Measurements from ENCODE around the gene UBR4.
"Not testable (repeated sequence)": the region's sequence is repeated elsewhere in the genome, so short reads cannot be mapped to it uniquely, and the experiment has no call there.

UBR4 gene

DNA sequence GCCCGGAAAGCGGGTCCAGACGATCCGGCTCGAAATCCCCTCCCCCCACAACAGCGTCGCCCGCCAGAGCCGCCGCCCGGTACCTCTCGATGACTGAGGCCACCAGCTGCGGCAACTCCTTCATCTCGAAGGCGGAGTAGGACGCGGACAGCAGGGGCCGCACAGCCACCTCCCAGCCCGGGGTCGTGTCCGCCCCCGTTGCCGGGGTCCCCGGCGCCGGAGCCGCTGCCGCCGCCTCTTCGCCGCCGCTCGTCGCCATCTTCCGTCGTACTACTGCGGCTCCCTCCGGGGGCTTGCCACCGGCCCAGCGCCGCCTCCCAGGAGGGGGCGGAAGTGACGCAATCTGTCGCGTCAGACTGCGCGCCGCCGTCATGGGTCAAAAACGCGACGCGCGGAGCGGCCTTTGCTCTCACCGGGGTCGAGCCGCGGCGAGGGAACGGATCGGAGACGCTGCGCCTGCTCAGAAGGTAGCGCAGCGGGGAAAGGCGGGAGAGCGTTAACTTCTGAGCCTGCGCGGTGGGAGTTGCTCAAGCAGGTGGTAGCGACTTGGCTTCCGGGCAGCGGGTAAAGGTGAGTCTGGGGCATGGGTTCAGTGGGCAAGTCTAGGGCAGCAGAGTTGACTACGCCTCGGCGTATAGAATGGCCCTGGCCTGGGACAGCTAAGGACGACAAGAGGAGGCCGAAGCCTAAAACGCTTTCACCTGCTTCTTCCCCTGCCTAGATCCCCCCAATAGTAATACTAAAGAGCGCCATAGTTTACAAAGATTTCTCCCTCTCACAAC lies at the start of gene UBR4:
Gene UBR4, minus strand, starts transcription at position 277 of the 782 bp plus-strand sequence. Its CDS starts 18 bp downstream, at position 259.
- peak; percentile 89 for DNase-seq

- no peak for DNase-seq
These were observed 48.3 kb upstream of the UBR4 start for GRCh38 chr1:19258353-19258752.

- no peak for DNase-seq
These were observed 47.3 kb upstream of the UBR4 start for GRCh38 chr1:19257178-19257914.

GRCh38 chr1:19256301-19256700 lies 46.2 kb upstream of the UBR4 start:
- not testable (repeated sequence) for DNase-seq

DNA sequence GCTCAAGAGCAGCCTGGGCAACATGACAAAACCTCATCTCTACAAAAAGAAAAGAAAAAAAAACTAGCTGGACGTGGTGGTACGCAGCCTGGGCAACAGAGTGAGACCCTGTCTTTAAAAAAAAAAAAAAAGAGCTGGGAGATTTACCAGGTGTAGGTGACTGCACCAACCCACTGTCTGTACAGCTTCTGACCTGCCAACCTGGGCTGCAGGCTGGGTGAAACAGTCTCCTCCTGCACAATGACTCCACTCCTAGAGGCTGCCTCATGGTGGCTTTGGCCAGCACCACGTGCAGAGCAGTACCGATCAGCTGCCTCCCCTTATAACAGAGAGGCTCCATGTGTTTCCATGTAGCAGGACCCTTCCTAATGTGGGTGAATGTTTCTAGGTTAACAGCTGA lies 45.2 kb upstream of the UBR4 start:
- no peak for DNase-seq

- no peak for DNase-seq
These were observed 44.4 kb upstream of the UBR4 start for GRCh38 chr1:19254416-19254815.

- peak; percentile 31 for DNase-seq
These were observed 41.5 kb upstream of the UBR4 start, which contains the start of the genes EMC1 and MRTO4 for GRCh38 chr1:19251305-19252196. TSS of gene EMC1 (minus strand) at chr1:19251524. CDS start at chr1:19251509, 15 bp downstream. TSS of gene MRTO4 (plus strand) at chr1:19251805. CDS start at chr1:19251836, 31 bp downstream.

DNA sequence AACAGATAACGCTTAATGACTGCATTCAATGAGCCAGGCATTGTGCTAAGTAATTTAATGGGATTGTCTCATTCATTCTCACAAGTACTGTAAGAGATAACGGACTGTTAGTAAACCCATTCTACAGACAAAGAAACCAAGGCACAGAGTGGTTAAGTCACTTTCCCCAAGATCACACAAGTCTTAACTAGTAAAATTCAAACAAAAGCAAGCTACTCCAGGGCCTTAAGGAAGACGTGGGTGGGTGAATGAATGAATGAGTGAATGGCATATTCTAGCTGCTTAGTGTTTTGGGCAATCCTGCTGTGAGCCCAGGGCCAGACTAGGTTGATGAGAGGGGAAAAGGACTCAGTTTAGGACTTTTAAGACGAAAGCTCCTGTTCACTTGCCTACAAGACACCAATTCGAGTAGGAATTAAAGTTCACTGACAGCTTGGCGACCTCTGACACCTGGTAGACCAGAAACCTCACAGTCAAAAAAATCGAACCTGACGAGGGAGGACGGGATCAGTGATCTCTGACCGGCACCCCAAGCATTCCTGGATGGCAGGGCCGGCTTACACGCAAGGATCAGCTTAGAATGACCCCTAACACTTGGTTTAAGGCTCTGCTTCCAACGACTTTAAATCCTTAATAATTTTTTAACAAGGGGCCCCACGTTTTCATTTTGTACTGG lies 40.7 kb upstream of the UBR4 start:
- DNase-seq: no peak

DNA sequence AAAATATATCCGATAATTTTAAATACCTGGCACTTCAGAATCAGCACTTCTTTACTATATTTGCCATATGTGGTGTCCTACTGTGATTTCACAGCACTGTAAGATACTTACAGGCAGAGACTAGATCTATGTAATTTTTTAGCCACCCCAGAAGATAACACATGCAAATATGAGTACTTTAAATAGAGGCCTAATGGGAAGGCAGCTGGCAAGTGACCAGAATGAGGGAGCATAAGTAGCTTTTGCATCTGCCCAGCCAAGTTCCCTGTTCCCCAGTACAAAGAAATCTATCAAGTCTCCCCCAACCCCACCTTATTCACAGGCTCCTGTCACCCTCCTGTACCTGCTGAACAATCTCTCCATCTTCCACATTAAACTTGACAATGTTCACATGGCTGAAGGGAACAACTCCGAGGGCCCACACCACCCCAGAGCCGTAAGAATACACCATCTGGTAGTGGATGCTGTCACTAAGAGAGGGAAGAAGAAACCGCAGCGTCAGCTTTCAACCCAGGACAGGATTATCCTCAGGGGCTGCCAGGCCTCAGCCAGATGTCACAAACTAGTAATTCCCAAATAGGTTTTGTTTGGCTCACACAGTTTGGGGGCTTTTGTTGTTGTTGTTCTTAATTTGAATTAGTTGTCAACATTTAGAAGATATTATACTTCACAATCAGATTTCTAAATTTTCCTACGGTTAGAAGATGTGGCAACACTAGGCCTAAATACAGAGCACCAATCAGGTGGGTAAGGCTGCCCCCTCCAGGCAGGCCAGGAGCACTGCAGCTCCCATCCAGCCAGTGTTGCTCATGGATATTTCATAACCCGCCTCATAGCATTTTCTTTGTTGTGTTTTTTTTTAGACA lies 30.8 kb upstream of the UBR4 start:
- peak; percentile 16 for DNase-seq

DNA sequence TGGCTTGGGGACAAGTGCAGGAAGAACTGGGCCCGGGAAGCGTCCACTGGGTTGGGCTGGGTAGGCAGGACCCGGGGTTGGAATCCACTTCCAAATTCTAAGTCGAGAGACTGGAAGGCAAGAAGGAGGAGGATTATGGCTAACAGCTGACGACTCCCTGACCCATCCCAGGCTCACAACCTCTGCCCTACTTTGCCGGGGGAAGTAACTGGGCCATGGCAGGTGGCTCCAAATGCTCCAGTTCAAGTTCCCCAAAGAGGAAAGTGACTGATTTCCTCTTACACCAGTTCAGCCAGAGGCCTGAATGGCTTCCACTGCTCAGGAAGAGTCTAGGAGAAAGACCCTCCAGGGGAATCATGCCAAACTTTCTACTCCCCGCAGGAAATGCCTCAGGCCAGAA lies 29.8 kb upstream of the UBR4 start:
- no peak for DNase-seq

DNA sequence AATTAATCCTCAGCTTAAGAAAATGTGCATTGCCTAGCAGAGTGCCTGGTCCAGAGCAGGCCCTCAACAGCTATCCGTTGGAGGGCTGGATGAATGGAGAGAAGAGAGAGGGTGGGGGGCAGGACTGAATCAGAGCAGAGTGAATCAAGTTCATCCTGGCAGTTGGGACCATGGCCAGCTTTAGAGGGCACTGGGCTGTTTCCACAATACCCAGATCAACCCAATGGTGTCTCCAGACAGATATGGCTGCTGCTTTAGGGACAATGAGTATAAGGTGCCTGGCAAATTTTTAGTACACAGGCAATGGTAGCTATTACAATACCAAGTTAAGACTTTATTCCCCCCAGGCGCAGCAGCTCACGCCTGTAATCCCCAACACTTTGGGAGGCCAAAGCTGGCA lies 24.2 kb upstream of the UBR4 start:
- no peak for DNase-seq

DNA sequence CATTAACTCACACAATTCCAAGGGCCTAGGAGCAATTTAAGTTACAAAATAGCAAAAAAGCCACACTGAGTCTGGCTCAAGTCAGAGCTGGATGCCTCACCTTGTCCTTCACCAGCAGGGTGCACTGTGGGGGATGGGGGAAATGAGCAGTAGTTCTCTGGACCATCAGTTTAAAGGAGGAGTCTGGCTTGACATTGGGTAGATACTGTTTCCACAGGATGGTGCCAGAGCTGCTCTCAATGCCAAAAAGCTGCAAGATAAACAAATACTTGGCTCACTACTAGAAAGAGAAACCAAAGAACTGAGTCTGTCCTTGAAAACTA lies 22.4 kb upstream of the UBR4 start:
- no peak for DNase-seq

DNA sequence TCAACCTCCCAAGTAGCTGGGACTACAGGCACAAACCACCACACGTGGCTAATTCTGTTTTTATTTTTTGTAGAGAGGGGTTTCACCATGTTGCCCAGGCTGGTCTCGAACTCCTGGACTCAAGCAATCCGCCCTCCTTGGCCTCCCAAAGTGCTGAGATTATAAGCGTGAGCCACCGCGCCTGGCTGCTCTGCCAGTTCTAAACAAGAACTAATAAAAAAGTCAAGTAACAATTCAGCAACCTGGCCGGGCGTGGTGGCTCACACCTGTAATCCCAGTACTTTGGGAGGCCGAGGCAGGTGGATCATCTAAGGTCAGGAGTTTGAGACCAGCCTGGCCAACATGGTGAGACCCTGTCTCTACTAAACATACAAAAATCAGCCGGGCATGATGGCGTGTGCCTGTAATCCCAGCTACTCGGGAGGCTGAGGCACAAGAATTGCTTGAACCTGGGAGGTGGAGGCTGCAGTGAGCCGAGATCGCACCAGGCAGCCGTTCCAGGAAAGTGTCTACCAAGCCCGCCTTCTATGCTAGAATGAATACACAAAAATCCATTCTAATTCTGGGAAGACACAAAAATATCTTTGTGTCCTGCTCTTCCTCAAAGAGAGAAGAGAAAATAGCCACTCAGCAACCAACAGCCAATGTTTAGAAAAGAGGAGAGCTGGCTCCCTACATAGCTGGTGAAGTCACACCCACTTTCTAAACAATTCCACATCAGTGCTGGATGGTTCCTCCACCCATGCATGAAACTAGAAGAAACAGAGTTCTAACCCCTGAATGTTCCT lies 21.9 kb upstream of the UBR4 start:
- DNase-seq: not testable (repeated sequence)

DNA sequence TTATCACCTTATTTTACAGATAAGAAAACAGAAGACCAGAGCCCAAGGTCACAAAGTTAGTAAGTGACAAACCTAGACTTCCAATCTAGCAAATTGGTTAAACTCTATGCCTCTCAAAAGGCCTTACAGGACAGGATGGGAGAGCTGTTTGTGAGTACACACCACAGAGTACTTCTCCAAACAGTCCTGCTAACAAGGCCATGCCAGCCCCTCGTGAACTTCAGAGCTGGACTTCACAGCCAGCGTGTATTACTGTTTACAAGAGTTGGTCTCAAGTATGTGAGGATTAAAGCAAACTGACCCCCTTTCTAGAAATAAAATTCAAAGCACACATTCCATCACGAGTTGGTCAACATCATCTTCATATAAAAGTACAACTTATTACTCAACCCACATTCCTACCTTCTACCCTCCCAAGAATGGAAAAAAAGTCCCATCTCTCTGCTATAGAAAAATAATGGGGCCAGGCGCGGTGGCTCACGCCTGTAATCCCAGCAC lies 19.8 kb upstream of the UBR4 start:
- no peak for DNase-seq

DNA sequence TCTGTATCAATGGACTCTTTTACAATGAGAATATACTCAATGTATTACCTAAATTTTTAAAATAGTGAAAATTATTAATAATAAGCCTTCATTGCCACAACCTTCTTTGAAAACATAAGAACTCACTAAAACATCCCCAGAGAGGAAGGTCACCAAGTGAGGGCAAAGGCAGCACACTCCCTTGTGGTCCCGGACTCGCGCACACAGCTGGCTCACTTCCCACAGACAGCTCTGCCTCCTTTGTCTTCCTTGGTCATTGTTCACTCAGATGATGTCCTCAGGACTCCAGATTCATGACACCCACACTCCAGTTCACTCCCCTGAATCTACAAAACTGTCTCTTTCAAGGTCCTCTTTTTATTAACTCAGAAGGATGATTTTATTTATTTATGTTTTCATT lies 19.2 kb upstream of the UBR4 start:
- DNase-seq: no peak

- no peak for DNase-seq
These were observed 13.1 kb upstream of the UBR4 start for GRCh38 chr1:19222979-19223824.

DNA sequence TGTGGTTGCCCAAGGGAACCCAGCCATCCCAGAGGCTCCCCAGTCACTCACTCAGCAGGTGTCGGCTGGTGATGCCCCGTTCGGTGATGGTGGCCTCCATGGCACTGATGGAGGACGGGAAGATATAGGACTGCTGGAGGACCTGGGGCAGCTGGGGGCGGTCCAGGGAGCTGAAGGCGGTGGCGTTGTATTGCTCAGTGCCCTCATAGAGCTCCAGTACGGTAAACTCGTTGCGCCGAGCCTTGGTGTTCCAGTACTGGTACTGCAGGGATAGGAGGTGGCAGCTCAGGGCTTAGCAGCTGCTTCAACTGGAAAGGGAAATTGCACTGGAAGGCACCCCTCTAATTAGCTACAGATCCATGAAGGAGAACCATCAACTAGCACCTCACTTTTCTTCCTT lies 12.5 kb upstream of the UBR4 start:
- no peak for DNase-seq

DNA sequence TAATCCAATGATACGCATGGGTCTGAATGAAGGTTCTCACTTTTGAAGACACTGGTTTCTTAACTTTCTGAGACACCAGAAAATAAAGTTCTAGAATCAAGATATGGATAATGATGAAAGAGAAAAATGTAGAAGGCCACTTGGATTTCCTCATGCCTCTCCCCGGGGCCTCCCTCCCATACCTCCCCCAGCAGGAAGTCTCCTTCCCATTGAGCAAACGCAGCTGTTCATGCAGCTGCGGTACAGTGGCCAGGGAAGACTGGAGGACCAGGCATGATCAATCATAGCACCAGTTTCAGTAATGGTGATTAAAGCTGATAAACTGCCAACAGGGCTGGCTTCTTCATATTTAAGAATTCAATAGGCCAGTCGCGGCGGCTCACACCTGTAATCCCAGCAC lies 10.9 kb upstream of the UBR4 start:
- peak; percentile 3 for DNase-seq

- DNase-seq: no peak
These were observed 10.2 kb upstream of the UBR4 start for GRCh38 chr1:19220080-19220846.
